Prostate gland (tissue), 2 donors: ENCODE results near the gene TOP2A.

Experiments used
- CTCF ChIP-seq, 4 experiments: fragments of 200-600 bp in 2 of 4; fragments of 450-650 bp in 2 of 4; sonication (generic) in 2 of 4; IDR thresholded peaks; 1 replicate in 3 of 4; 2 replicates in 1 of 4; pipeline ENCODE4 v1.5.1; 2016 to 2019; ENCODE audit warnings: antibody characterized with exemption in 4 of 4, mild to moderate bottlenecking in 2 of 4, moderate library complexity in 2 of 4
- POLR2A ChIP-seq: fragments of 450-650 bp; IDR thresholded peaks from one replicate; pipeline ENCODE4 v1.6.1; 2016; ENCODE audit warnings: antibody characterized with exemption, mild to moderate bottlenecking

- TF ChIP-seq CTCF (IDR thresholded peaks at IDR 0.05) (no peak), POLR2A (no peak)
Measured at GRCh38 chr17:40366861-40367518, 50.7 kb downstream of the TOP2A start.
